Right ventricle myocardium superior (tissue), 1 donor: ENCODE data around the gene SHISA4. TPM values are rescaled to one million over a fixed set of nuclear protein-coding genes. Genes with fewer than 3 reads are reported as not detected.
"Not testable (repeated sequence)": the region's sequence is repeated elsewhere in the genome, so short reads cannot be mapped to it uniquely, and the experiment has no call there.

Experiments used
- ATAC-seq: fragments of 200-7000 bp; cut with Tn5 transposase; one replicate; pipeline ENCODE4 v1.9.1; 2020; ENCODE audit warnings: mild to moderate bottlenecking; ENCODE audit not compliant: poor library complexity
- DNase-seq: peaks from one replicate; pipeline ENCODE4 v3.0.0-alpha.2; 2020
- intact Hi-C: fragments of 100-400 bp; cut with DNase I; formaldehyde crosslinking; loops from one replicate; pipeline ENCODE4 v1.11.2; 2022
- total RNA-seq: library from RNA; stranded (reverse); fragmentation: NEBNext Ultra II Directional; extraction: Animal tissue kit (Norgen Biotek cat#: 25700); gene quantifications from one replicate; pipeline ENCODE4 v1.2.1, GENCODE V29; 2021
- donor health status: DM: no; HTN: yes; CAD: no; lungs with severe emphysema.

Gene SHISA4
- total RNA-seq, 1 donor from 2014 or later = 162 TPM

GRCh38 chr1:201914456-201915235, 25.9 kb downstream of the SHISA4 start:
- DNase-seq = no peak
- intact Hi-C loops = no loop called here
- no peak for ATAC-seq

GRCh38 chr1:201916649-201917249, 28.1 kb downstream of the SHISA4 start:
- ATAC-seq = peak; percentile 58
- peak; percentile 74 for DNase-seq
- intact Hi-C loops = no loop called here

- ATAC-seq (peak; percentile 82), DNase-seq (no peak)
- intact Hi-C loops = no loop called here
These were observed 28.8 kb downstream of the SHISA4 start for GRCh38 chr1:201917362-201918033.

GRCh38 chr1:201918343-201918742, 29.6 kb downstream of the SHISA4 start:
- DNase-seq (no peak), ATAC-seq (no peak)
- intact Hi-C loops = no loop called here

- no peak for ATAC-seq
- intact Hi-C loops = no loop called here
These were observed 33.4 kb downstream of the SHISA4 start for GRCh38 chr1:201921952-201922558.

DNA sequence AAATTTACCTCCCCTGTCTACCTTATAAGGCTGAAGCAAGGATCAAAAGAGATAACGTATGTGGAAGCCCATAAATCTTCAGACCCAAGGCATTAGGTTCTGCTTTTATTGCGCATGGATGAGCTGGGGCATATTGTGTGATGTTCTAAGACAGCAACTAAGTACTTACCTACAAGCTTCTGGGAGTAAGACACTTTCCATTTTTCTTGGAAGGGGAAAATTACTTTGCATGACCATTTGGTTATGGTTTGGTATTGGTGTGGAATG, 36.5 kb downstream of the SHISA4 start:
- no peak for ATAC-seq
- no peak for DNase-seq
- intact Hi-C loops = no loop called here

More at GRCh38 chr1:201921952-201922558, 33.4 kb downstream of the SHISA4 start:
- DNase-seq = no peak

DNA sequence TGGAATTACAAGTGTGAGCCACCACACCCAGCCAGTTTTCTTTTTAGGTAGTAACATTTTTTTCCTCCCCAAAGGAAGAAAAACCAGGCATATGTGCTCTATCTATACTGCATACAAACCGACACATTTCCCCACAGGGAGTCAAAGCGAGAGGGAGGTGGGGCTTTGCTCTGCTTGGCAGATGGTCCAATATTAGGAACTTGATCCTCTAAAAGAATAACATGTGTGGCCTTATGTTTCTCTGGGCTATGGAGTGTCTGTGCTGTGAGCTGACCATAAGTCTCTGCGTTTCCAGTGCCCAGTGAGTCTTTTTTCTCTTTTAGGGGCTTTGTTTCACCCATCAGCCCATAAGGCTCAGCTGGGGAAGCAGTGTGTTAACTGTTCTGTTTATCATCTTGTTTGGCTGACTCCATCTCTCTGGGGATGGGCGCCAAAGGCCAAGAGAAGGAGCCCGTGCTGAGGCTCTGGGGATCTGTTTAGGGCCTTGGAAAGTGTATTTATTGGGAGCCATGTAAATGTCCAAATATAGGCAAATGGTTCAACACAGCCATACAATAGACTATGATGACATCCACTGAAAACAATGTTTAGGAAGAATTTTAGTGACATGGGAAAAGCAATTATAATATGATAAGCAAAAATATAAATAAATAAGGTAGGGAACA, 37.4 kb downstream of the SHISA4 start:
- DNase-seq (no peak), ATAC-seq (peak; percentile 43)
- intact Hi-C loops = no loop called here

- no peak for DNase-seq
- intact Hi-C loops = no loop called here
- ATAC-seq = no peak
These were observed 39.6 kb downstream of the SHISA4 start for GRCh38 chr1:201928266-201928665.

DNA sequence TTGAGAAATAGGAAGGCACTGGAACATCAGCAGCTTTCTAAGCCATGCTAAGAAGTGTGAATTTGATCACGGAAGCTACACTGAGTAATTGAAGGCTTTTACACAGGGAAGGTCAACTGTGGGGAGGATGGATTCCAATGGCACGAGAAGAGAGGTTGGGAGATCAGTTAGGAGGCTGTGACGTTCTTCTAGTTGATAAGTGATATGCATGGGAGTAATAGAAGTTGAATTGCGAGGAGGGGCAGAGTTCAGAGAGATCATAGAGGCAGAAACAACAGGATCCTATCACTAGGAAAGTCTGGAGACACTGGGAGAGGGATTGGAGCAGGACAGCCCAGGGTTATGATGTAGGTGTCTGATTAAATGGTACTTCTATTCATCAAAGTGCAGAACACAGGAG, 41.4 kb downstream of the SHISA4 start:
- intact Hi-C loops = no loop called here
- no peak for ATAC-seq

DNA sequence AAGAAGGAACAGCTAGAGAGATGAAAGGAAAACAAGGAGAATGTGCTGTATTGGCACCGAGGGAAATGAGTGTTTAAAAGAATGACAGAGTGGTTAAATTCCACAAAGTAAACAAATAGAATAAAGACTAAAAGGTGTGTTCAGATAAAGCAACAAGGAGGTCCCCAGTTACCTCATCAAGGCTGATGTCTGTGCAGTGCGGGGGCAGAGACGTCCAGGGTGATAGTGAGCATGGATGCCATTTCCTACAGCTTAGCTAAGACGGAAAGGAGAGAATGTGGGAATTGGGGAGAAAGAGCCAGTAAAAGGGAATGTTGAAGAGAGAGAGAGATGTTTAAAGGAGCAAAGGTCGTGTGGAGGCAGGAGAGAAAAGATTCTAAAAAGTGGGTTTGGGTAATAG, 42.1 kb downstream of the SHISA4 start:
- ATAC-seq (no peak), DNase-seq (no peak)
- intact Hi-C loops = no loop called here

More for the DNA sequence above, 41.4 kb downstream of the SHISA4 start:
- no peak for DNase-seq

GRCh38 chr1:201933840-201934430, 45.2 kb downstream of the SHISA4 start:
- ATAC-seq = no peak
- intact Hi-C loops = no loop called here
- no peak for DNase-seq

- intact Hi-C loops = no loop called here
- ATAC-seq (no peak), DNase-seq (no peak)
These were observed 49.0 kb downstream of the SHISA4 start for GRCh38 chr1:201937624-201938213.

- intact Hi-C loops = no loop called here
- ATAC-seq = peak; percentile 32
- DNase-seq = no peak
These were observed 49.8 kb downstream of the SHISA4 start for GRCh38 chr1:201938440-201939035.

- ATAC-seq = no peak
- no peak for DNase-seq
- intact Hi-C loops = no loop called here
These were observed 50.5 kb downstream of the SHISA4 start for GRCh38 chr1:201939148-201939547.

DNA sequence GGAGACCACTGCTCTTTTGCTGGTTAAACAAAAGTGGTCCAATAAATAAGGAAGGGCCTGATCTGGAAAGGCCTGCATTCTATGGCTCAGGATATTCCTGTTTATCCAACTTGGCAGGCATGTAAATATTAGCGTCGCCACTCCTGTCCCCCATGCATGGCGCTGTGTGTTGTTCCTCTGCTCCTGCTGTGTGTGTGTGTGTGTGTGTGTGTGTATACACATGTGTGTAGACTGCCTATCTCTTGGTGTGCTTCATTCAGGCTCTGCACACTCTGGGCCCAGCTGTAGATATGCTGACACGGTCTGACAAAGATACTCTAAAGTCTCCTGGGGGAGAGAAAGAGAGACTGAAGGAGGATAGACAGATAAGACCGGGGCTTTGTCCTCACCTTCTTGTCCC, 50.9 kb downstream of the SHISA4 start:
- no peak for ATAC-seq
- no peak for DNase-seq
- intact Hi-C loops = no loop called here

DNA sequence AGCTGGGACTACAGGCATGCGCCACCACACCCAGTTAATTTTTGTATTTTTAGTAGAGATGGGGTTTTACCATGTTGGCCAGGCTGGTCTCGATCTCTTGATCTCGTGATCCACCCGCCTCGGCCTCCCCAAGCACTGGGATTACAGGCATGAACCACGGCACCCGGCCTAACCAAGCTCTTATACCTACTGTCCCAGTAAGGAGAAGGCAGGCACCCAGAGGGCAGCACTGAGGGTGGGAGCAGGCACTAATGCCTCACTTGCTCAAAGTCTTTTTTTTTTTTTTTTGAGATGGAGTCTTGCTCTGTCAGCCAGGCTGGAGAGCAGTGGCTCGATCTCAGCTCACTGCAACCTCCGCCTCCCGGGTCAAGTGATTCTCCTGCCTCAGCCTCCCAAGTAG, 51.6 kb downstream of the SHISA4 start:
- intact Hi-C loops, ATAC-seq, DNase-seq: not testable (repeated sequence)

GRCh38 chr1:201941420-201942128, 52.9 kb downstream of the SHISA4 start:
- DNase-seq (no peak), ATAC-seq (peak; percentile 28)

GRCh38 chr1:201942129-201942495, 53.4 kb downstream of the SHISA4 start:
- intact Hi-C loops = no loop called here
- ATAC-seq (no peak), DNase-seq (no peak)

More at GRCh38 chr1:201941420-201942128, 52.9 kb downstream of the SHISA4 start:
- intact Hi-C loops = no loop called here
